SU-DHL-6 (cell line): ENCODE results near the gene CDHR4.

ENCODE experiments used
- EZH2phosphoT487 ChIP-seq: fragments of 200-600 bp; sonication (generic), shearing (Covaris generic); conservative IDR thresholded peaks from 2 replicates; pipeline ENCODE4 v1.6.1; 2018; ENCODE audit warnings: mild to moderate bottlenecking, antibody characterized with exemption, low read length, moderate library complexity, mixed read lengths
- TF ChIP-seq, protein P1 (sequence below): fragments of 200-600 bp; sonication (generic); IDR thresholded peaks from one replicate; pipeline ENCODE4 v1.5.1; 2017; ENCODE audit warnings: antibody characterized with exemption, mild to moderate bottlenecking, low read length, moderate library complexity; ENCODE audit not compliant: insufficient read depth, poor library complexity, severe bottlenecking

DNA sequence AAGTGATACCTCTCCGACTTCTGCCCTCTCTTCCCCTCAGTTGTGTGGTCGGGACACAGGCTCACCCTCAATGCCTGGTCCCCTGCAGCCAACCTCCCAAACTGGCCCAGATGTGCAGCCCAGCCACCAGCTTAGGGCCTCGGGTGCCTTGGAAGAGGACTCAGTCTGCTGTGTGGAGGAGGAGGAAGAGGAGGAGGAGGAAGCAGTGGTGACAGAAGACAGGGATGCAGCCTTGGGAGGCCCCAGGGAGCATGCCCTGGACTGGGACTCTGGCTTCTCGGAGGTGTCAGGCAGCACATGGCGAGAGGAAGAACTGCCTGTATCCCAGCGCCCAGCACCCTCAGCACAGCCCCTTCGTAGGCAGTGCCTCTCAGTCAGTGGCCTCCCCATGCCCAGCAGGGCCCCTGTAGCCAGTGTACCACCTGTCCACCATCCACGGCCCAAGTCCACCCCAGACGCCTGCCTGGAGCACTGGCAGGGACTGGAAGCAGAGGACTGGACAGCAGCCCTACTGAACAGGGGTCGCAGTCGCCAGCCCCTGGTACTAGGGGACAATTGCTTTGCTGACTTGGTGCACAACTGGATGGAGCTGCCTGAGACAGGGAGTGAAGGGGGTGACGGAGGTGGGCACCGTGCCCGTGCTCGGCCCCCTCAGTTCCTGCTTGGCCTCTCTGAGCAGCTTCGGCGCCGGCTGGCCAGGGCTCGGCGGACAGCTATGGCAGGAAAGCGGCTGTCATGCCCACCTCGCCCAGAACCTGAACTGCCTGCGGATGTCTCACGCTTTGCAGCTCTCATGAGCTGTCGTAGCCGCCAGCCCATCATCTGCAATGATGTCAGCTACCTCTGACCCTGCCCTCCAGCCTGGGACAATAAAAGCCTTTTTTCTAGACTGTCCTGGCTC lies 4.7 kb upstream of the CDHR4 start:
- TF ChIP-seq, protein P1, sequence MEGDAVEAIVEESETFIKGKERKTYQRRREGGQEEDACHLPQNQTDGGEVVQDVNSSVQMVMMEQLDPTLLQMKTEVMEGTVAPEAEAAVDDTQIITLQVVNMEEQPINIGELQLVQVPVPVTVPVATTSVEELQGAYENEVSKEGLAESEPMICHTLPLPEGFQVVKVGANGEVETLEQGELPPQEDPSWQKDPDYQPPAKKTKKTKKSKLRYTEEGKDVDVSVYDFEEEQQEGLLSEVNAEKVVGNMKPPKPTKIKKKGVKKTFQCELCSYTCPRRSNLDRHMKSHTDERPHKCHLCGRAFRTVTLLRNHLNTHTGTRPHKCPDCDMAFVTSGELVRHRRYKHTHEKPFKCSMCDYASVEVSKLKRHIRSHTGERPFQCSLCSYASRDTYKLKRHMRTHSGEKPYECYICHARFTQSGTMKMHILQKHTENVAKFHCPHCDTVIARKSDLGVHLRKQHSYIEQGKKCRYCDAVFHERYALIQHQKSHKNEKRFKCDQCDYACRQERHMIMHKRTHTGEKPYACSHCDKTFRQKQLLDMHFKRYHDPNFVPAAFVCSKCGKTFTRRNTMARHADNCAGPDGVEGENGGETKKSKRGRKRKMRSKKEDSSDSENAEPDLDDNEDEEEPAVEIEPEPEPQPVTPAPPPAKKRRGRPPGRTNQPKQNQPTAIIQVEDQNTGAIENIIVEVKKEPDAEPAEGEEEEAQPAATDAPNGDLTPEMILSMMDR, result no peak
- no peak for TF ChIP-seq EZH2phosphoT487
